ENCODE measurements around the gene UNC5B. TPM values are rescaled to one million over a fixed set of nuclear protein-coding genes. Genes with fewer than 3 reads are reported as not detected.

The UNC5B gene
- total RNA-seq, 4 donors from 2014 or later: 3.9 to 7.1 (median 5.7) TPM

DNA sequence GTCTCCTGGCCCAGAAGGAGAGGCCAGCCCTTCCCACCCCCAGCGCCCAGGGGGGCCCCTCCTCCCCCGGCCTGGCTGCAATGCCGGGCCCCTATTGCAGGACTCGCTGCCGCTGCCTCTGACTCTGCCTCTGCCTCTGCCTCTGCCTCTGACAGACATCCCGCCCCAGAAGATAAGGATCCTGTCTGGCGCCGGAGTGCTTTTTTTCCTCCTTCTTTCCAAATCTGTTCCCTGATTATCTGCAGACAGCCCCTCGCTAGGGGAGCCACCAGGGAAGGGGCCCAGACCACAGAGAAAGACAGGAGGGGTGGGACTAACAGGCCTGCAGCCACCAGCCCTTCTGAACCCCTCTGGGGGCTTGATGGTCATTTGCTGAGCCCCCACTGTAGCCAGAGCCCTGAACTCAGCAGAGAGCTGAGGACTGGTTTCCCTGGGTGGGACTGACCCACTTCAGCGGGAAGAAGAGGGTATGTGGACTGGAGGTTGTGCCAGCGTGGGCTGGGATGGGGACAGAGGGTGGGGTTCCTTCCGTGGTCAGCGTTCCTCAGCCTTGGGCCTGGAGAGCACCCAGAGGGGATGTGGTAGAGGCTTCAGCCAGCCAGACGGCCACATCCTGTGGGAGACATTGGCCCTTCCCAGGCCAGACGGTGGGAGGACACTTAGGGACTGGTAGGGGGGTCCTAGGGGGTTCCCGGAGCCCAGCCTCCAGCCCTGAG, 22.8 kb downstream of the UNC5B start:
- no peaks in the 10 kb centered on the region for H3K36me3 ChIP-seq
- no peak for DNase-seq
- H3K27me3 ChIP-seq: no peaks in the 10 kb centered on the region
- no peak overlapping the region for H3K27ac ChIP-seq
- TF ChIP-seq POLR2A (IDR thresholded peaks at IDR 0.05): no peak
- TF ChIP-seq, protein P1, sequence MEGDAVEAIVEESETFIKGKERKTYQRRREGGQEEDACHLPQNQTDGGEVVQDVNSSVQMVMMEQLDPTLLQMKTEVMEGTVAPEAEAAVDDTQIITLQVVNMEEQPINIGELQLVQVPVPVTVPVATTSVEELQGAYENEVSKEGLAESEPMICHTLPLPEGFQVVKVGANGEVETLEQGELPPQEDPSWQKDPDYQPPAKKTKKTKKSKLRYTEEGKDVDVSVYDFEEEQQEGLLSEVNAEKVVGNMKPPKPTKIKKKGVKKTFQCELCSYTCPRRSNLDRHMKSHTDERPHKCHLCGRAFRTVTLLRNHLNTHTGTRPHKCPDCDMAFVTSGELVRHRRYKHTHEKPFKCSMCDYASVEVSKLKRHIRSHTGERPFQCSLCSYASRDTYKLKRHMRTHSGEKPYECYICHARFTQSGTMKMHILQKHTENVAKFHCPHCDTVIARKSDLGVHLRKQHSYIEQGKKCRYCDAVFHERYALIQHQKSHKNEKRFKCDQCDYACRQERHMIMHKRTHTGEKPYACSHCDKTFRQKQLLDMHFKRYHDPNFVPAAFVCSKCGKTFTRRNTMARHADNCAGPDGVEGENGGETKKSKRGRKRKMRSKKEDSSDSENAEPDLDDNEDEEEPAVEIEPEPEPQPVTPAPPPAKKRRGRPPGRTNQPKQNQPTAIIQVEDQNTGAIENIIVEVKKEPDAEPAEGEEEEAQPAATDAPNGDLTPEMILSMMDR (IDR thresholded peaks at IDR 0.05): no peak
- 57 to 80% methylated on average over 10 to 12 of the region's 16 CpGs for WGBS, 2 donors
- H3K4me1 ChIP-seq: peaks cover 5 to 25% of the 10 kb centered on the region in 2 donors
- intact Hi-C loops (cut with DNase I): no loop called here
- H3K9me3 ChIP-seq: no peaks in the 10 kb centered on the region
- no peak overlapping the region for H3K4me3 ChIP-seq (replicated peaks in 1 of 3)

DNA sequence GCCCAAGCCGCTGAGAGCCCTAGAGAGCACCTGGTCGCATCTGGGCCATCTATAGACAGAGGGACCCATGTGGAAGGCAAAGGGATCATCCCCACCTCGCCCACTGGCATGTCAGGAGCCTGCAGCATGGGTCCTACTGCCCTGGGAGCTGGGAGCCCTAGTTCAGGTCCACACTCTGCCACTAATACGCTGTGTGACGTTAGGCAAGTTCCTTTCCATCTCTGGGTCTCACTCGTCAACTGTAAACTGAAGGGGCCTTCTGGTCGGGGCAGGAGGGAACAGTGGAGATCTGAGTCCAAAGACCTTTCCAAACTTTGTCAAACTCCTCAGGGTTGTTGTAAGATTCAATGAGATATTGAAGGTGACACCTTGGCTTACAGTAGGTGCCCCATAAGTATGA, 23.4 kb downstream of the UNC5B start:
- no peaks in the 10 kb centered on the region for H3K36me3 ChIP-seq
- no peak overlapping the region for H3K4me3 ChIP-seq (replicated peaks in 1 of 3)
- no peak for TF ChIP-seq POLR2A (IDR thresholded peaks at IDR 0.05)
- TF ChIP-seq, protein P1 (IDR thresholded peaks at IDR 0.05): no peak
- intact Hi-C loops (cut with DNase I): no loop called here
- no peaks in the 10 kb centered on the region for H3K9me3 ChIP-seq
- H3K4me1 ChIP-seq: peaks cover 5 to 31% of the 10 kb centered on the region in 2 donors
- no peak overlapping the region for H3K27ac ChIP-seq
- DNase-seq: no peak
- no peaks in the 10 kb centered on the region for H3K27me3 ChIP-seq
- 98 to 100% methylated on average over 4 to 7 of the region's 7 CpGs for WGBS, 2 donors

DNA sequence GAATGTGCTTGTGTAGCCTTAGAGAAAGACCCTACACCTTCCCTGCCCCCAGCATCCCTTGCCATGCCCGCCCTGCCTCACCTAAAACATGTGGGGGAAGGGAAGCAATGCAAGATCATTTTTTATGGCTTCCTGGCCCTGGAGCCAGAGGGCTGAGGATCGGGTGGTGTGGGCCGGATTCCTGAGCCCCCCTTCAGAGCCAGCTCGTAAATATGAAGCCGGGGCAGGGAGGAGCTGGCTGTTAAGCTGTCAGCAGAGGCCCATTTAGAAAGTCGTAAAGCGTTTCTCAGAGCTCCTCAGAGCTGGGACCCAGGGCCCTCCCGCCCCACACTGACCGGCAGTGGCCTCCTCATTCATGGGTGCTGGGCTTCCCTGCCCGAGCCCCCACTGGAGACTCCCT, 23.9 kb downstream of the UNC5B start:
- no peak overlapping the region for H3K27ac ChIP-seq
- H3K4me3 ChIP-seq (replicated peaks in 1 of 3): no peak overlapping the region
- H3K36me3 ChIP-seq: no peaks in the 10 kb centered on the region
- 75 to 80% methylated on average over 9 to 10 of the region's 10 CpGs for WGBS, 2 donors
- no peaks in the 10 kb centered on the region for H3K27me3 ChIP-seq
- no peak for DNase-seq
- peaks cover 5 to 35% of the 10 kb centered on the region in 2 donors for H3K4me1 ChIP-seq
- intact Hi-C loops (cut with DNase I): no loop called here
- TF ChIP-seq POLR2A (IDR thresholded peaks at IDR 0.05): no peak
- TF ChIP-seq, protein P1 (IDR thresholded peaks at IDR 0.05): no peak
- no peaks in the 10 kb centered on the region for H3K9me3 ChIP-seq

DNA sequence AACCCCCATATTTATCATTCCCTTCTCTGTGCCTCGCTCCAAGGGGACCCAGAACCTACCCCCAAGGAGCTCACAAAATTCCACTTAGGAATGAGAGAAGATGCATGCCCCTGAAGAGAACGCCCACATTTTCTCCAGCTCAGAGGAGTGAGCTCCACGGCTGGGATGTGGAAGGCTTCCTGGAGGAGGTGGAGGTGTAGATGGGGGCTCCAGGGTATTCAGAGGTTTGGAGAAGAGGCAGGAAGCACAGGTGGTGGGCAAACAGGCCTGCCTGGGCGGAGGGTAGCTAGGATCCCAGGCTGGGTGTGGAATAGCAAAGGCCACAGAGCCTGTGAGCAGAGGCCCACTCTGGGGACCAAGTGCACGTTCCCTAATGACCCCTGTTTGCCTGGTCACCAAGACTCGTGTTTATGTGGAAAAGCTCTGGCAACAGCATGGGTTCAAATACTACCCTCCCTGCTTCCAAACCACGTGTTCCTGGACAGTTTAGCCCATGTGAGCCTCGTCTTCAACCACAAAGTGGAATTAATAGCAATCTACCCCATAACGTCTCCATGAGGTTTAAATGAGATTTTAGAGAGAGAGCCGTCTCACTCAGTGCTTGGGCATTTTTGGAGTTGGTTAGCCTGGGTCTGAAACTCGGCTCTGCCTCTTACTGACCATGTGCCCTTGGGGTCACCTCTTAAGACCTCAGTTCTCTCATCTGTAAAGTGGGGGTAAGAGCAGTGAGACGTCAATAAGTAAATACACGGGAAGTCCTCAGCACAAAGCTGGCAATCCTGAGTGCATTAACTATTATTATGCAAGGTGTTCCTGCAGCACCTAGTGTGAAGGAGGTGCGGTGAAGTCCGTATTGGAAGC, 24.7 kb downstream of the UNC5B start:
- no peak overlapping the region for H3K27ac ChIP-seq
- H3K4me1 ChIP-seq: peaks cover 9 to 41% of the 10 kb centered on the region in 2 donors
- TF ChIP-seq POLR2A (IDR thresholded peaks at IDR 0.05): no peak
- TF ChIP-seq, protein P1 (IDR thresholded peaks at IDR 0.05): no peak
- WGBS, 2 donors: 82 to 84% methylated on average over 14 to 15 of the region's 15 CpGs
- H3K4me3 ChIP-seq (replicated peaks in 1 of 3): no peak overlapping the region
- intact Hi-C loops (cut with DNase I): no loop called here
- H3K27me3 ChIP-seq: no peaks in the 10 kb centered on the region
- H3K36me3 ChIP-seq: no peaks in the 10 kb centered on the region
- no peaks in the 10 kb centered on the region for H3K9me3 ChIP-seq
- DNase-seq: no peak

Data from thyroid gland (tissue), 4 donors.